Fibroblast of mammary gland (primary cell): ENCODE data around the gene CDCA8.
A peak's percentile ranks its signal among the peaks of the same experiment; 100 is the strongest.

Source experiments
- DNase-seq: peaks from one replicate; pipeline ENCODE4 v3.0.0-alpha.2; 2010; ENCODE audit warnings: low read depth
- H3K4me3 ChIP-seq: 2 replicates; pipeline ENCODE4 v1.5.1; 2011; ENCODE audit warnings: low read depth, mild to moderate bottlenecking, low read length, moderate library complexity; ENCODE audit not compliant: control insufficient read depth
- TF ChIP-seq, protein P1 (sequence below): conservative IDR thresholded peaks from 2 replicates; pipeline ENCODE4 v1.5.1; 2011; ENCODE audit warnings: low read depth, low read length, inconsistent platforms; ENCODE audit not compliant: control insufficient read depth, insufficient read depth

CDCA8 gene

GRCh38 chr1:37718901-37719571 lies 26.7 kb downstream of the CDCA8 start:
- DNase-seq: no peak
- H3K4me3 ChIP-seq: no peak overlapping the region
- TF ChIP-seq, protein P1, sequence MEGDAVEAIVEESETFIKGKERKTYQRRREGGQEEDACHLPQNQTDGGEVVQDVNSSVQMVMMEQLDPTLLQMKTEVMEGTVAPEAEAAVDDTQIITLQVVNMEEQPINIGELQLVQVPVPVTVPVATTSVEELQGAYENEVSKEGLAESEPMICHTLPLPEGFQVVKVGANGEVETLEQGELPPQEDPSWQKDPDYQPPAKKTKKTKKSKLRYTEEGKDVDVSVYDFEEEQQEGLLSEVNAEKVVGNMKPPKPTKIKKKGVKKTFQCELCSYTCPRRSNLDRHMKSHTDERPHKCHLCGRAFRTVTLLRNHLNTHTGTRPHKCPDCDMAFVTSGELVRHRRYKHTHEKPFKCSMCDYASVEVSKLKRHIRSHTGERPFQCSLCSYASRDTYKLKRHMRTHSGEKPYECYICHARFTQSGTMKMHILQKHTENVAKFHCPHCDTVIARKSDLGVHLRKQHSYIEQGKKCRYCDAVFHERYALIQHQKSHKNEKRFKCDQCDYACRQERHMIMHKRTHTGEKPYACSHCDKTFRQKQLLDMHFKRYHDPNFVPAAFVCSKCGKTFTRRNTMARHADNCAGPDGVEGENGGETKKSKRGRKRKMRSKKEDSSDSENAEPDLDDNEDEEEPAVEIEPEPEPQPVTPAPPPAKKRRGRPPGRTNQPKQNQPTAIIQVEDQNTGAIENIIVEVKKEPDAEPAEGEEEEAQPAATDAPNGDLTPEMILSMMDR: no peak

GRCh38 chr1:37719572-37720195 lies 27.4 kb downstream of the CDCA8 start:
- TF ChIP-seq, protein P1: no peak
- DNase-seq: peak; percentile 66
- no peak overlapping the region for H3K4me3 ChIP-seq

DNA sequence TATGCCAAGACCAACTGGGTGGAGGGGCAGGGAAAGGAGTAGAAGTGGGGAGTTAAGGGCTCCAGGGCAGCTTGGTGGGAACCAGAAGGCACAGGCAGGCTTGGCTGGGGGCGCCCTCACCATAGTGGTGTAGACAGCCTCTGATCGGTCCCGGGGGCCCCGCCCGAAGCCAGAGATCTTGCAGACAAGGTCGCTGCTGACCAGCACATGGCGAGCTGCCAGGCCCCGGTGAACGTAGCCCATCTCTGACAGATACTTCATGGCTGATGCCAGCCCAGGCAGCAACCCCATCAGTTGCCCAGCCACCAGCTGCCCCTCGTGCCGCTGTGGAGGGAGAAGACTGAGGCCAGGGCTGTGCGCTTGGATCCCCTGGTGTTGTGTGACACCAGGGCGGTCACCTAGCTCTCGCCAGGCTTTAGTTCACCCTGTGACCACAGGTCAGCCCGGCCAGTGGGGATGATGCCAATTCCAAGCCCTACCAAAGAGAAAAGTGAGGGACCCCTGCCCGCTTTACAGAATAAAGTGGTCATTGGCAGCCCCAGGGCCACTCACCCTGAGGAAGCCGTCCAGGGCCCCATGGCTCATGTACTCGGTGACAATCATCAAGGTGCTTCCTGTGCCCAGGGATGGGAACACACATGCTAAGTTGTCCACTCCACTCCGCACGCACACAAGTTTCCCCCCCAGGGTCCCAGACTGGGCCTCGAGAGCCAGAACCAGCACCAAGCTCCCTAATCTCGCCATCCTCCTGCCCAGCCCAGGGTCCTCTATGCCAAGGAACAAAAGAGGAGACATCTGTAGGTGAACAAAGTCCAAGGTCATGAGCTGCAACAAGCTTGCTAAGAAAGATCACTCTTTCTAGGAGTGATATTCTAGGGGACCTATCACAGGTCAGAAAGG lies 28.2 kb downstream of the CDCA8 start:
- H3K4me3 ChIP-seq: no peak overlapping the region
- TF ChIP-seq, protein P1: no peak
- no peak for DNase-seq

DNA sequence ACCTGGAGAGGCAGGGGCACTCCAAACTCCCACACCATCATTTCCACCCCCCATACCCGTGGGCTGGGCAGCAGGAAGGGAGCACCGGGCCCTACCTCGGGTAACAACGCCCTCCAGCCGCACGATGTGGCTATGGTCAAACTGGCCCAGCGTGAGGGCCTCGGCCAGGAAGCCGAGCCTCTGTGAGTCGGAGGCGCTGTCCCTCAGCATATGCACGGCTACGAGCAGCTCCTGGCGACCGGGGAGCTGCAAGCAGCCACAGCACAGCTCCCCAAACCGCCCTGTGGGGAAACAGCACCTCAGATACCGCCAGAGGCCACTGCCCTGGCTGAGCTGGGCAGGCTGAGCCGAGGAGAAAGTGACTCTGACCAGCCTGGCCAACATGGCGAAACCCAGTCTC lies 29.2 kb downstream of the CDCA8 start:
- TF ChIP-seq, protein P1: no peak
- DNase-seq: no peak

GRCh38 chr1:37722181-37723071 lies 30.1 kb downstream of the CDCA8 start:
- DNase-seq: no peak
- TF ChIP-seq, protein P1: no peak
- H3K4me3 ChIP-seq: no peak overlapping the region

More for the DNA sequence above, 29.2 kb downstream of the CDCA8 start:
- no peak overlapping the region for H3K4me3 ChIP-seq

- no peak overlapping the region for H3K4me3 ChIP-seq
- TF ChIP-seq, protein P1: no peak
- no peak for DNase-seq
These were observed 30.7 kb downstream of the CDCA8 start for GRCh38 chr1:37723072-37723389.
